Measurements from ENCODE around the gene SIGLEC14.

GRCh38 chr19:51668216-51668615 is 21.6 kb upstream of the SIGLEC14 start:
- TF ChIP-seq EZH2 (IDR thresholded peaks at IDR 0.05; ENCODE audit: insufficient read depth, low read length), result no peak
- TF ChIP-seq CTCF (IDR thresholded peaks at IDR 0.05; ENCODE audit: insufficient read depth, low read depth, low read length), result no peak

Data from astrocyte (in vitro differentiated cells and primary cell).